Measurements from ENCODE around the gene CDK12. TPM values are rescaled to one million over a fixed set of nuclear protein-coding genes. Genes with fewer than 3 reads are reported as not detected.

Gene CDK12
- total RNA-seq, 1 donor from 2014 or later = 55.7 TPM

DNA sequence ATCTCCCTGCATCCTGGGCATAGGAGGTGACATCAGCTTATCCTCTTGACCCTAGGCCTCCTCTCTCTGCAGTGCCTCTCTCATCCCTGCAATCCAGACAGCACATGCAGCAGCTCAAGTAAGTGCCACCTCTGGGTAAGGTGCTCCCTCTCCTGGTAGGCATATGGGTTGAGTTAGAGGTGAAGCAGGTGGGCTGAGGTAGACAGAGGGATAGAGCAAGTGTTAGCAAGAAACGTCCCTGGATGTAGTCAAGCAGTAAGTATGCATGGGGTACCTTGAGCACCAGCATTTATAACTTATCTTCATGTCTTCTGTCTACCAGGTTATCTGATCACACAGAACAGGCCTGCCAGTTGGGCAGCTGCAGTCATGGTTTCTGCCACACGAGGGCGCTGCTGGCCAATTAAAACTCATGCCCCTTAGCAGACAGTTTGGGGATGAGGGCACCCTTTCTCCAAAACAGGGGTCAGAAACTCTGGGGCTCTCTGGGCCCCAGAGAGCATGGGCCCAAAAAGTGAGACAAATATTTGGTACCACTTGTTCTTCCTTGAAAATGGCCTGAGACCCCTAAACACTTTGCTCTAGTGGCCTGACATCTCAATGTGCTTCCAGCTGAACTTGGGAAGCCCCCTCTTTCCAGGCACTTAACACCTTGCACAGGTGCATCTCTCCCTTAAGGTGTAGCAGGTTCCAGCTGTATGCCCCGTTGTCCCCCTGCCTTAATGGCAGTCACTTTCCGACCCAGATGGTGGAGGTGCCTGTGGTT is 86.6 kb downstream of the CDK12 start:
- Mint-ChIP-seq H3K4me3 (ENCODE audit: unreplicated experiment) (no peak overlapping the region), H3K27ac (ENCODE audit: unreplicated experiment) (no peak overlapping the region), H3K9me3 (ENCODE audit: unreplicated experiment) (no peaks in the 10 kb centered on the region), H3K36me3 (ENCODE audit: low read depth, unreplicated experiment) (peaks cover 2% of the 10 kb centered on the region), H3K4me1 (ENCODE audit: low read depth, unreplicated experiment) (peaks cover 11% of the 10 kb centered on the region), H3K27me3 (ENCODE audit: low read depth, unreplicated experiment) (peaks cover 6% of the 10 kb centered on the region)
- H3K9me3 ChIP-seq (ENCODE audit: insufficient read depth, low read depth, low read length) = no peaks in the 10 kb centered on the region
- peak; percentile 92 for TF ChIP-seq CTCF (IDR thresholded peaks at IDR 0.05; ENCODE audit: insufficient read depth, low read depth, low read length)
- no peak for TF ChIP-seq EZH2 (IDR thresholded peaks at IDR 0.05; ENCODE audit: insufficient read depth, low read length)
- H3K27me3 ChIP-seq (ENCODE audit: insufficient read depth, low read length) = no peaks in the 10 kb centered on the region
- H3K4me2 ChIP-seq (ENCODE audit: low read length) = no peak overlapping the region
- H3K27ac ChIP-seq (ENCODE audit: low read depth, low read length) = no peak overlapping the region
- no peak overlapping the region for H3K4me3 ChIP-seq (ENCODE audit: insufficient read depth, low read depth, low read length)
- peak; percentile 2 for DNase-seq (ENCODE audit: low read depth)
- peaks cover 10% of the 10 kb centered on the region for H3K4me1 ChIP-seq (ENCODE audit: insufficient read depth, low read length)
- H2AFZ ChIP-seq (ENCODE audit: low read depth, low read length) = no peak overlapping the region
- H3K79me2 ChIP-seq (ENCODE audit: insufficient read depth, low read length) = no peaks in the 10 kb centered on the region
- no peak overlapping the region for H3K9ac ChIP-seq (ENCODE audit: low read length)
- H4K20me1 ChIP-seq (ENCODE audit: insufficient read depth, low read length) = peaks cover 20% of the 10 kb centered on the region
- peak; percentile 39 for FAIRE-seq
- H3K36me3 ChIP-seq (ENCODE audit: insufficient read depth, low read length) = peaks cover 10% of the 10 kb centered on the region

DNA sequence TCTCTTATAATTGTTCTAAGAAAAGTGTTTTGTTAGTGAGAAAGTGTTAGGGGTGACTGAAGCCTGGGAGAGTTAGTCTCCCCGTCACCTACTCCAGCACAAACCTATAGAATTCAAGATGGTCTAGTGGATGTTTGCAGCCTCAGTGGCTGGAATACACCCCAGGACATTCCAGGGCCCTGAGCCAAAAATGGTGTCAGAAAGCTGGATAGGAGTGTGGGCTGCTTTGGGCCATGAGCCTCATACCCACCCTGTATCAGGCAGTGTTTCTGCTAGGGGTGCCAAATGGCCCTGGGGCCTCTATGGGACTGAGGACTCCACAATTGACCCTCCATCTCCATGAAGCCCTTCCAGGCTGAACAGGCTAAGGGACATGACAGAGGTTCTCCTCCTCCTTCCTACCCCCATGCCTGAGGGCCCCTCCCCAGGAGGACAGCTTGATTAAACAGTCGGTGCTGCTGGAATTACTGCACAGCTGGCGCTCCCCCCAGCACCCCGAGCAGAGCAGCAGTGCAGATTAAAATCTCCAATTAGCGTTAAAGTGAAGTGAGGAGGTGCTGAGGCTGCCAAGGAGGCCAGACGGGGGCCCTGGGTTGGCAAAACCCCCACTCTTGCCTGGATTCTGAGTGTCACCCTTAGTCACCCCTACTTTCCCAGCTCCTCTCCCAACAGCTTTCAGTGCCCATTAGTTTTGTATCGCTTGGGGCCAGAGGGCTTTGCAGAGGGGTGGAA is 87.4 kb downstream of the CDK12 start:
- peaks cover 2% of the 10 kb centered on the region for H3K36me3 Mint-ChIP-seq (ENCODE audit: low read depth, unreplicated experiment)
- no peak overlapping the region for H3K4me3 ChIP-seq (ENCODE audit: insufficient read depth, low read depth, low read length)
- H3K9me3 Mint-ChIP-seq (ENCODE audit: unreplicated experiment) = no peaks in the 10 kb centered on the region
- H3K27ac Mint-ChIP-seq (ENCODE audit: unreplicated experiment) = no peak overlapping the region
- DNase-seq (ENCODE audit: low read depth) = no peak
- H3K4me3 Mint-ChIP-seq (ENCODE audit: unreplicated experiment) = no peak overlapping the region
- H3K4me2 ChIP-seq (ENCODE audit: low read length) = no peak overlapping the region
- H3K9ac ChIP-seq (ENCODE audit: low read length) = no peak overlapping the region
- H3K36me3 ChIP-seq (ENCODE audit: insufficient read depth, low read length) = peaks cover 7% of the 10 kb centered on the region
- H4K20me1 ChIP-seq (ENCODE audit: insufficient read depth, low read length) = peaks cover 15% of the 10 kb centered on the region
- no peak overlapping the region for H2AFZ ChIP-seq (ENCODE audit: low read depth, low read length)
- H3K4me1 ChIP-seq (ENCODE audit: insufficient read depth, low read length) = peaks cover 16% of the 10 kb centered on the region
- H3K27me3 Mint-ChIP-seq (ENCODE audit: low read depth, unreplicated experiment) = peaks cover 6% of the 10 kb centered on the region
- no peaks in the 10 kb centered on the region for H3K79me2 ChIP-seq (ENCODE audit: insufficient read depth, low read length)
- FAIRE-seq = no peak
- TF ChIP-seq EZH2 (IDR thresholded peaks at IDR 0.05; ENCODE audit: insufficient read depth, low read length) = no peak
- TF ChIP-seq CTCF (IDR thresholded peaks at IDR 0.05; ENCODE audit: insufficient read depth, low read depth, low read length) = no peak
- H3K9me3 ChIP-seq (ENCODE audit: insufficient read depth, low read depth, low read length) = no peaks in the 10 kb centered on the region
- H3K4me1 Mint-ChIP-seq (ENCODE audit: low read depth, unreplicated experiment) = peaks cover 16% of the 10 kb centered on the region
- H3K27ac ChIP-seq (ENCODE audit: low read depth, low read length) = no peak overlapping the region
- H3K27me3 ChIP-seq (ENCODE audit: insufficient read depth, low read length) = no peaks in the 10 kb centered on the region
